ENCODE measurements around the gene ATP9A.

ATP9A gene

DNA sequence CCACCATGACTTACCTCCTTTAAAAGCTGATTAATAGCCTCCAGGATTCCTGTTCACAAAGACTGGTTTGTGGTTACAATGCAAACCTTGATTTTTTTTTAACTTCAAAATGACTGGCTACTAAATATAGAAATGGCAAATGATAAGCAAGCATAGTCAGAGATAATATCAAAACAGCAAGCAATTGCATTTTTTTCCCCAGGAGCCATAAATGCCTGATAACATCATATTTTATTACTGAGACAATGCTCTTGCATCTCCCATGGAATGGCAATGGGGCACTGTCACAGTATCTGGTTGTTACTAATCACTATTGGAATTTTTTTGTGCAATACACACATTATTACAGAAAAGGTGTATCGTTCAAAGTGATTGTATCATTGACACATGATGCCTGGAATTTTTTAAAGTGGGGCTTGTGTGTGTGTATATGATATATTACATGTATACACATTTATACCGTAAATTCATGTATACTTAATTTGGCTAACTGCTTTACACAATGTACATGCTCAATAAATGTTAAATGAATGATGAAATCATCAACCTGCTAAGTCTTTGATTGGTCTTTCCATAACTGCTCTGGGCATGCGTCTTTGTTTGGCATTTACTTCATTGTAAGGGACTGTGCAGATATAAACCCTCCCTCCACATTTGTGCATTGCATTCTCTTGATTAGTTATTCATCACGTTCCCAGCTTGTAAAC is 35.1 kb upstream of the ATP9A start:
- H3K36me3 ChIP-seq (ENCODE audit: control insufficient read depth, insufficient read depth, low read length), result no peaks in the 10 kb centered on the region
- 92 to 100% methylated on average over 2 of the region's 4 CpGs for WGBS, 2 experiments (ENCODE audit: insufficient coverage in 2 of 2)
- H3K4me3 ChIP-seq (ENCODE audit: extremely low read depth, insufficient read depth, low read length, poor library complexity, severe bottlenecking), result no peak overlapping the region
- H3K9me3 ChIP-seq (ENCODE audit: control insufficient read depth, low read length), result no peaks in the 10 kb centered on the region
- peaks cover 9% of the 10 kb centered on the region for H3K4me1 ChIP-seq (ENCODE audit: control insufficient read depth, insufficient read depth, low read length, poor library complexity, severe bottlenecking)
- peak overlapping the region; percentile 13 for H3K27ac ChIP-seq (ENCODE audit: low read depth, low read length, severe bottlenecking)

DNA sequence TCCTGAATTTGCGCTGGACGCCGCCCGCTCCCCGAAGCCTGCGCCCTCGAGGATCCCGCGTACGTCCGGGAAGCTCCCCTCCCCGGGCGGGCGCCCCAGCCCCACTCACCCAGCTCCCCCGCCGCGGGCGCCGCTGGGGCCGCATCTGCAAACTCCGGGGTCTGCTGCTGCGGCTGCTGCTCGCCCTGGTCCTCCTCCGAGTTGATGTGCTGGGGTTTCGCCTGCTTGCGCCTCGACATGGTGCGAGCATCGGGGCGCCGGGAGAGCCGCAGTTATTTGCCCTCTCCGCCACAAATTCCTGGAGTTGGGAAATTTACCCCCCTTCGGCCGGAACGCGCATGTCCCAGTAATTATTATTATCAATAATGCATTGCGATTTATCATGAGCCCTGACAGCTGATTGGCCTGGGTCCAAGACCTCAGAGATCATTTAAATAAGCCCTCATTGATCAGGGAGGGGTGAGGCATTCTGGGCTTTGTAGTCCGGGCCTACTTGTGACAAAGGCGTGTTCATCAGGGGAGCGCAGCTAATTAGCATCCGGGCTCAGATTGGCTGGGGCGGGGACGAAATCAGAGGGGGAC is 34.1 kb upstream of the ATP9A start, which contains the start of gene SALL4:
Gene SALL4, minus strand, starts transcription at position 352 of the 582 bp plus-strand sequence. Its CDS starts 113 bp downstream, at position 239.
- no peaks in the 10 kb centered on the region for H3K36me3 ChIP-seq (ENCODE audit: control insufficient read depth, insufficient read depth, low read length)
- H3K27ac ChIP-seq (ENCODE audit: low read depth, low read length, severe bottlenecking), result peak within 1 kb of the TSS; percentile 86
- 0 to 1% methylated on average over 17 to 33 of the region's 44 CpGs for WGBS, 2 experiments (ENCODE audit: insufficient coverage in 2 of 2)
- peak within 1 kb of the TSS; percentile 99 for H3K4me3 ChIP-seq (ENCODE audit: extremely low read depth, insufficient read depth, low read length, poor library complexity, severe bottlenecking)
- no peaks in the 10 kb centered on the region for H3K9me3 ChIP-seq (ENCODE audit: control insufficient read depth, low read length)
- peaks cover 9% of the 10 kb centered on the region for H3K4me1 ChIP-seq (ENCODE audit: control insufficient read depth, insufficient read depth, low read length, poor library complexity, severe bottlenecking)

DNA sequence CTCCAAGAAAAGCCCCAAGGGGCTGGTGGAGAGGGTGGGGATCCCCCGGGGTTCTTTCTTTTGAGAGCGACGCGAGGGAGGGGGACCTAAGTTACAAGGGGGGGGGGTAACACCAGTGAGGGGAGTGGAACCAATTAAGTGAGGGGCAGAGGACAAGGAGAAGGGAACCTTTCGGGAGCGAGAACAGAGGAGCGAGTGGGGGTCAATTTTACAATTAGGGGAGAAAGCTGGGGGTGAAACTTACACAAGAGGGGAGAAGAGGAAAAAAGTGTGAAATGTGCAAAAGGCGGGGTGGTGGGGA is 33.6 kb upstream of the ATP9A start:
- peaks cover under 1% of the 10 kb centered on the region for H3K36me3 ChIP-seq (ENCODE audit: control insufficient read depth, insufficient read depth, low read length)
- peak overlapping the region; percentile 86 for H3K27ac ChIP-seq (ENCODE audit: low read depth, low read length, severe bottlenecking)
- H3K4me3 ChIP-seq (ENCODE audit: extremely low read depth, insufficient read depth, low read length, poor library complexity, severe bottlenecking), result peak overlapping the region; percentile 99
- H3K4me1 ChIP-seq (ENCODE audit: control insufficient read depth, insufficient read depth, low read length, poor library complexity, severe bottlenecking), result peaks cover 10% of the 10 kb centered on the region
- 3 to 5% methylated on average over 5 to 6 of the region's 8 CpGs for WGBS, 2 experiments (ENCODE audit: insufficient coverage in 2 of 2)
- no peaks in the 10 kb centered on the region for H3K9me3 ChIP-seq (ENCODE audit: control insufficient read depth, low read length)

DNA sequence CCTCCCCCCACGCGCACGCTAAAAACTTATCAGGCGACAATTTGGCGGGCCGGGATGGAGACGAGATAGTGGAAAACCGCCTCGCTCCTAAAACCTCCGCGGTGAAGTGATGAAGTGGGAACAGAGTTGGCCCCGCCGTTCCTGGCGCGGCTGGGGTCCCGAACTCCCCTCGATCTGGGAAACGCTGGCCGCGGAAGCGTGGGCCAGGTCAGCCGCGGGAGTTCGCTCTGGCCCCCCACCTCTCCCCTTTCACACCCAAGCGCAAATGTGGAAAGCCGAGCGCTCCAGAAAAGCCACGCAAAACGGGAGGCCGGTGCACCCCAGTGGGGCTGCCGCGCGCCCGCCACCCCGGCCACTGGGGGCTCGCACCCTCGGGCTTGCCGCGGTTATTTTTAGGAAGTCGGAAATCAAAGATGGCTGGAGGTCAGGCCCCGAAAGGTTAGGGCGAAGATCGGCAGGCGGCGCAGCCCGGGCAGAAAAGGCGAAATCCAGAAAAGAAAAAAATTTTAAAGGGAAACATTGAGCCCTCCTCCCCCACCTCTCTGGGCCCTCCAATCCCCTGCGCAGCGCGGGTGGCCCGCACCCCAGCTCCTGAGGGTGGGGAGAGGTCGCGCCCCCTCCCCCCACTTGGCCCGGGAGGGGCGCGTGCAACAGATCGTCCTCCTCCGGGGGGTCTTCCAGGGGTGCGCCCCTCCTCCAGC is 33.1 kb upstream of the ATP9A start:
- H3K4me1 ChIP-seq (ENCODE audit: control insufficient read depth, insufficient read depth, low read length, poor library complexity, severe bottlenecking), result peaks cover 15% of the 10 kb centered on the region
- peak overlapping the region; percentile 86 for H3K27ac ChIP-seq (ENCODE audit: low read depth, low read length, severe bottlenecking)
- peaks cover 5% of the 10 kb centered on the region for H3K36me3 ChIP-seq (ENCODE audit: control insufficient read depth, insufficient read depth, low read length)
- H3K4me3 ChIP-seq (ENCODE audit: extremely low read depth, insufficient read depth, low read length, poor library complexity, severe bottlenecking), result peak overlapping the region; percentile 99
- 0% methylated on average over 34 to 36 of the region's 59 CpGs for WGBS, 2 experiments (ENCODE audit: insufficient coverage in 2 of 2)
- no peaks in the 10 kb centered on the region for H3K9me3 ChIP-seq (ENCODE audit: control insufficient read depth, low read length)

DNA sequence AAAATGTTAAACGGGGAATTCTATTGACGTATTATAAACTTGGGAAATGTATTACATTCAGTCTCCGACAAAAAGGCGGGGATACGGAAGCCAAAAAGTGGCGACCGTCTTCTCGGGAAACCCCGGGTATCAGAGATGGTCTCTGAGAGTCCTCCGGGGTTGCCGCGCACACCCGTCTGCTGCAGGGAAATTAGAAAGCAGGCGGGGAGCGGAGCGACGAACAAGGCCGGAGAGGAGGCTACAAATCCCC is 32.6 kb upstream of the ATP9A start:
- H3K36me3 ChIP-seq (ENCODE audit: control insufficient read depth, insufficient read depth, low read length), result peaks cover 8% of the 10 kb centered on the region
- peaks cover 20% of the 10 kb centered on the region for H3K4me1 ChIP-seq (ENCODE audit: control insufficient read depth, insufficient read depth, low read length, poor library complexity, severe bottlenecking)
- 0% methylated on average over 9 to 12 of the region's 18 CpGs for WGBS, 2 experiments (ENCODE audit: insufficient coverage in 2 of 2)
- H3K27ac ChIP-seq (ENCODE audit: low read depth, low read length, severe bottlenecking), result peak overlapping the region; percentile 86
- H3K9me3 ChIP-seq (ENCODE audit: control insufficient read depth, low read length), result no peaks in the 10 kb centered on the region
- peak overlapping the region; percentile 99 for H3K4me3 ChIP-seq (ENCODE audit: extremely low read depth, insufficient read depth, low read length, poor library complexity, severe bottlenecking)

DNA sequence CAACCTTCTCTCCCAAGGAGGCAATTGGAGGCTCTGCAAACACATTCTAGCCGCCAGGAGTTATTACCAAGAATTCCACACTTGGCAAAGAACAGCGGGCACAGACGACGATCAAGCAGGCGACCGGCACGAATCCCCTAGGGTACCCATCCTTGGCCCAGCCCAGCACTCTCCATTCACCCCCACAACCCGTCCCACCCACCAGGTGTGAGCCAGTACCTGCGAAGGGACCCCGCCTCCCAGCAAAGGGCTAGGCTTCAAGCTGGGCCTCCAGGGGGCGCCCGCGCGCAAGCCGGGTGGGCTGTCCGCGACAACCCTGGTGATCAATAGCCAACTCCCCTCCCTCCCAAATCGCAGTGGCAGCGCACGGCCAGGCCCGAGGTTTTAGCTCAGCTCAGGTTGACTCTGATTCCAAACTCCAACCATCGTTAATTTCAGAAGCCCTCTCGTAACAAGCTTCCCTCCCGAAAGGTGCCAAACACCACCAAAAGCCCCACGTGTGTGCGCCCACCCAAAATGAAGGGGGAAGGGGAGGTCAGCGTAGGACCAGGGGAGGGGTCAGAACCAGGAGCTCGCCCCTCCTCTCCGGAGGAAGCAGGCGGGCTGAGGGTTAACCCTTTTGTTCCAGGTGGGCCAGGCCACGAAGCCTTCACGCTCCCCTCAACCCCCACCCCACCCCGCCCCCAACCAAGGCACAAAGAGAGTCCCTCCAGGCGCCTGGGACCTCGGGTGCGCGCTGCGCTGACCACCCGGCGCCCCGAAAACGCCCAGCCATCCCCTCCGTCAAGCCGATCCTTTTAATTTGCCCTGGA is 32.1 kb upstream of the ATP9A start:
- Histone ChIP-seq H3K36me3 (ENCODE audit: control insufficient read depth, insufficient read depth, low read length) (peaks cover 13% of the 10 kb centered on the region), H3K4me1 (ENCODE audit: control insufficient read depth, insufficient read depth, low read length, poor library complexity, severe bottlenecking) (peaks cover 22% of the 10 kb centered on the region), H3K9me3 (ENCODE audit: control insufficient read depth, low read length) (no peaks in the 10 kb centered on the region), H3K4me3 (ENCODE audit: extremely low read depth, insufficient read depth, low read length, poor library complexity, severe bottlenecking) (peak overlapping the region; percentile 99), H3K27ac (ENCODE audit: low read depth, low read length, severe bottlenecking) (peak overlapping the region; percentile 88)
- 0 to 1% methylated on average over 13 to 18 of the region's 44 CpGs for WGBS, 2 experiments (ENCODE audit: insufficient coverage in 2 of 2)

DNA sequence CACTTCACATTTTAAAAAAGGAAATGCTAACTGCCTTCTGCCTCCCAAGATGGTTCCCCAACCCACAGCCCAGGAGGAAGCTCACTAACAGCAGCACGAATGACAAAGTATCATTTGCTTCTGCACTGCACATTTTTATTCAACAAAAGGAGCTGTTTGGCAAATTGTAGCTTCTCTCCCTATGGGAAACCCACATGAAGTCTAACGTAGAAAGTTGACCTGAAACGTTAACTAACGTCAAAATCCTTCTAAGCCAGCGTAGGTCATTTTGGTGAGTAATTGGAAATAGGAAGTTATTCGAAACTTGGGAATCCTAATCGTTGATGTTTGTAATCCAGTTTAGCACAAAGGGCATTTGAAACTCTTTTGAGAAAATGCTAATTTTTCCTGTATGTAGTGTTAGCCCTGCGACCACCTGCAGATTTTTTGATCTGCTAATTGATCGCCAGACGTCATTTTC is 31.2 kb upstream of the ATP9A start:
- H3K4me3 ChIP-seq (ENCODE audit: extremely low read depth, insufficient read depth, low read length, poor library complexity, severe bottlenecking), result peak overlapping the region; percentile 99
- H3K27ac ChIP-seq (ENCODE audit: low read depth, low read length, severe bottlenecking), result peak overlapping the region; percentile 88
- WGBS, 2 experiments (ENCODE audit: insufficient coverage in 2 of 2), result 0 to 7% methylated on average over 5 to 7 of the region's 10 CpGs
- peaks cover 21% of the 10 kb centered on the region for H3K36me3 ChIP-seq (ENCODE audit: control insufficient read depth, insufficient read depth, low read length)
- peaks cover 22% of the 10 kb centered on the region for H3K4me1 ChIP-seq (ENCODE audit: control insufficient read depth, insufficient read depth, low read length, poor library complexity, severe bottlenecking)
- H3K9me3 ChIP-seq (ENCODE audit: control insufficient read depth, low read length), result no peaks in the 10 kb centered on the region

DNA sequence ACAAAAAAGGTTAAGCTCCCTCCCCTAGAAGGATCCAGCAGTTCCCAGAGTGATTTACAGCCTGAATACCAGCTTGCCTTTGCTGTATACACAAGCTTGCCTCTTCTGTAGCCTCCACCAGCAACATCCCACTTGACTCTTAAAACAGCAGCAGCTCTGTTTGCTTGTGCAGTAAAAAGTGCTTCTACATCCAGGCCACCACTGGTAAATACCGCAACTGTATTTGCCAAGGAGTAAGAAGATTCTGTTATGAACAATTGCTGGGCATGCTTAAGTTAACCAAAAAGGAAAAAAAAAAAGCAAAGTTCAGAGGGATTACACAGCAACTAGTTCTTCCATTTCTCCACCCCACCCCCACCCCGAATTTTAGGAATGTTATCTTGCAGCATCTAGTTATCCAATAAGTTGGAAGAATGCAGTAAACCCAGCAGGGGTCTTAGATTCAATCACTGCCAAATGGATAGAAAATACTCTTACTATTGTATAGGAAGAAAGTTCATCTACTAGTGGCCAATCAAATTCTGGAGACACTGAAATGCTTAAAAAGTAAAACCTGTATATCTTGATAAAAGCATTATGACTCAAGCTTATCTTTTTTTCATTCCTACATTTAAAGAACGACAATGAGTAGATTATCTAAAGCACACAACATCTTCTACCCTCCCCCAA is 29.3 kb upstream of the ATP9A start:
- H3K4me1 ChIP-seq (ENCODE audit: control insufficient read depth, insufficient read depth, low read length, poor library complexity, severe bottlenecking), result peaks cover 22% of the 10 kb centered on the region
- no peaks in the 10 kb centered on the region for H3K9me3 ChIP-seq (ENCODE audit: control insufficient read depth, low read length)
- H3K27ac ChIP-seq (ENCODE audit: low read depth, low read length, severe bottlenecking), result peak overlapping the region; percentile 88
- 0% methylated on average over 1 of the region's 3 CpGs for WGBS, 2 experiments (ENCODE audit: insufficient coverage in 2 of 2)
- peaks cover 37% of the 10 kb centered on the region for H3K36me3 ChIP-seq (ENCODE audit: control insufficient read depth, insufficient read depth, low read length)
- H3K4me3 ChIP-seq (ENCODE audit: extremely low read depth, insufficient read depth, low read length, poor library complexity, severe bottlenecking), result peak overlapping the region; percentile 99

DNA sequence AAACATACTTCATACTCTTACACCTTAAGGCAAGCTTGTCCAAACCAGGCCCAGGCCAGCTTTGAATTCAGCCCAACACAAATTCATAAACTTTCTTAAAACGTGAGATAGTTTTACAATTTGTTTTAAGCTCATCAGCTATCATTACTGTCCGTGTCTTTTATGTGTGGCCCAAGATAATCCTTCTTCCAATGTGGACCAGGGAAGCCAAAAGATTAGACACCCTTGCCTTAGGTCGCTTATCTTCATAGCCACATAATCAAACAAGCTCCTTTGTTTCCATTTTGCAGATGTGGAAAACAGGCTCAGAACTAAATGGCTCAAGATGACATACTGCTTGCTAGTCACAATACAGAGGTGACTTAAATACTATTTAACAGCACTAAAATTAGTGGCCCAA is 28.1 kb upstream of the ATP9A start:
- Histone ChIP-seq H3K36me3 (ENCODE audit: control insufficient read depth, insufficient read depth, low read length) (peaks cover 48% of the 10 kb centered on the region), H3K4me1 (ENCODE audit: control insufficient read depth, insufficient read depth, low read length, poor library complexity, severe bottlenecking) (peaks cover 22% of the 10 kb centered on the region), H3K9me3 (ENCODE audit: control insufficient read depth, low read length) (no peaks in the 10 kb centered on the region), H3K4me3 (ENCODE audit: extremely low read depth, insufficient read depth, low read length, poor library complexity, severe bottlenecking) (no peak overlapping the region), H3K27ac (ENCODE audit: low read depth, low read length, severe bottlenecking) (no peak overlapping the region)
- 82 to 89% methylated on average over 3 of the region's 3 CpGs for WGBS, 2 experiments (ENCODE audit: insufficient coverage in 2 of 2)

DNA sequence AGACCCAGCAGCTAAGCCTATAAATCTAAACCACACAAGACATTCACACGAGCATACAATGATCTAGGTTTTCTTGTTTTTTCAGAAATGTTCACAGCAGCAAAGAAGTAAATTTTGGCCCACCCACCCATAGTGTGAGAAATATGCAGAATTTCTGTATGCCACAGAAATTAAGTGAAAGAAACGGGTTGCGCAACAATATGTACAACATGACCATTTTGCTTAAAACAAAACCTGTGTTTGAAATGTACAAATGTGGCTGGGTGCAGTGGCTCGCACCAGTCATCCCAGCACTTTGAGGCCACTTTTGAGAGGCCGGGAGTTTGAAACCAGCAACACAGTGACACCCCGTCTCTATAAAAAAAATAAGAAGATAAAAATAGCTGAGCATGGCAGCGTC is 24.8 kb upstream of the ATP9A start:
- Histone ChIP-seq H3K9me3 (ENCODE audit: control insufficient read depth, low read length) (no peaks in the 10 kb centered on the region), H3K4me3 (ENCODE audit: extremely low read depth, insufficient read depth, low read length, poor library complexity, severe bottlenecking) (no peak overlapping the region), H3K4me1 (ENCODE audit: control insufficient read depth, insufficient read depth, low read length, poor library complexity, severe bottlenecking) (peaks cover 13% of the 10 kb centered on the region), H3K27ac (ENCODE audit: low read depth, low read length, severe bottlenecking) (no peak overlapping the region), H3K36me3 (ENCODE audit: control insufficient read depth, insufficient read depth, low read length) (peaks cover 81% of the 10 kb centered on the region)
- WGBS, 2 experiments (ENCODE audit: insufficient coverage in 2 of 2), result 86 to 95% methylated on average over 3 to 4 of the region's 7 CpGs
